GM12892 (cell line): ENCODE measurements around the gene RAD1.

Source experiments
- POLR2A ChIP-seq: IDR thresholded peaks from 2 replicates; pipeline ENCODE4 v1.6.1; 2011; ENCODE audit warnings: low read depth, low read length, control low read depth
- POLR2AphosphoS5 ChIP-seq: IDR thresholded peaks from 2 replicates; pipeline ENCODE4 v1.6.1; 2011; ENCODE audit warnings: low read depth, low read length, control low read depth

DNA sequence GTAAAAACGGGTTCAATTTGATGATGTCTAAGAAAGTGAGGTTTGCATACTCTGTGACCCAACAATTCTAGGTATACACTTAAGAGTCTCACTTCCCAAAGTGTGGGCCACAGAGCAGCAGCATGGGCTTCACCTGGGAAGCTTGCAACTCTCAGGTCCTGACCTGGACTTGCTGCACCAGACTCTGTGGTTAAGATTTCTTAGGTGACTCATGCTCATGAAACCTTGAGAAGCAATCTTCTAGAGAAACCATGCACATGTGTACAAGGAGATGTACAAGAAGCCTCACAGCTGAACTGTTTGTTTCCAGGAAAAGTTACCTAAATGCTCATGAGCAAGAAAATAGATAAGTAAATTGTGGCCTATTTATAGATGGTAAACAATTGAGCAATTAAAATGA lies 44.0 kb upstream of the RAD1 start:
- TF ChIP-seq POLR2A (no peak), POLR2AphosphoS5 (no peak)
